Measurements from ENCODE around the gene PLCD3. TPM values are rescaled to one million over a fixed set of nuclear protein-coding genes. Genes with fewer than 3 reads are reported as not detected.
A peak's percentile ranks its signal among the peaks of the same experiment; 100 is the strongest.

The PLCD3 gene
- total and polyA plus RNA-seq, 9 of the 15 experiments (the other 6 are each of a cell fraction or from before 2014, with no cell fraction given) = 0.20 to 22.6 (median 7.5) TPM

GRCh38 chr17:45149037-45149668 is 16.8 kb upstream of the PLCD3 start (continued):
- TF ChIP-seq REST (IDR thresholded peaks at IDR 0.05; ENCODE audit: borderline replicate concordance) (peak; percentile 67), REST (CRISPR knock-in tag; IDR thresholded peaks at IDR 0.05; ENCODE audit: low read depth) (no peak), EP300 (IDR thresholded peaks at IDR 0.05; ENCODE audit: low read length) (0 out of 2 replicates have a peak, but pooled peaks have one; percentile 3), JUN (IDR thresholded peaks at IDR 0.05; ENCODE audit: borderline replicate concordance, low read depth, low read length) (no peak), JUN (CRISPR knock-in tag; IDR thresholded peaks at IDR 0.05; ENCODE audit: borderline replicate concordance) (0 out of 2 replicates have a peak, but pooled peaks have one; percentile 18), RCOR1 (IDR thresholded peaks at IDR 0.05; ENCODE audit: borderline replicate concordance in 1 of 2, low read depth in 2 of 2, low read length in 2 of 2) (0 out of 4 replicates have a peak, but pooled peaks of 1 of the 2 experiments have one; percentile 17), AFF4 (CRISPR knock-in tag; IDR thresholded peaks at IDR 0.05) (0 out of 2 replicates have a peak, but pooled peaks have one; percentile 20), KLF1 (tag; IDR thresholded peaks at IDR 0.05) (no peak), MYBL2 (IDR thresholded peaks at IDR 0.05; ENCODE audit: low read depth) (no peak), MYBL2 (CRISPR knock-in tag; IDR thresholded peaks at IDR 0.05; ENCODE audit: borderline replicate concordance) (no peak), JUND (IDR thresholded peaks at IDR 0.05; ENCODE audit: borderline replicate concordance, low read depth, low read length) (peak; percentile 40; the same call in 1 of the 2 replicates), JUND (tag; IDR thresholded peaks at IDR 0.05; ENCODE audit: borderline replicate concordance, low read depth, low read length) (no peak; the same call in 2 of the 3 replicates), USF2 (CRISPR knock-in tag; IDR thresholded peaks at IDR 0.05) (no peak), ZFP1 (CRISPR knock-in tag; IDR thresholded peaks at IDR 0.05) (no peak)

Measured in K562 (cell line).